Psoas muscle (tissue), 8 donors: ENCODE data around the gene GALNT17. TPM values are rescaled to one million over a fixed set of nuclear protein-coding genes. Genes with fewer than 3 reads are reported as not detected.

ENCODE experiments used
- ATAC-seq, 4 donors: fragments of 200-7000 bp; cut with Tn5 transposase; one replicate each; pipeline ENCODE4 v1.9.1; 2020; ENCODE audit warnings: moderate library complexity in 3 of 4, mild to moderate bottlenecking in 2 of 4
- DNase-seq, 2 donors: peaks; one replicate each; pipeline ENCODE4 v3.0.0-alpha.2; 2020
- H3K27ac ChIP-seq: fragments of 200-600 bp; one replicate; pipeline ENCODE4 v1.8.0; 2022
- H3K27me3 ChIP-seq, 3 donors: fragments of 200-600 bp in 1 of 3; one replicate each; pipeline versions ENCODE4 v1.6.1 to v1.8.0; 2013 to 2022; ENCODE audit warnings: low read length in 2 of 3, mild to moderate bottlenecking in 2 of 3, moderate library complexity in 1 of 3; ENCODE audit not compliant: insufficient read depth in 3 of 3
- H3K36me3 ChIP-seq, 2 donors: fragments of 200-600 bp in 1 of 2; one replicate each; pipeline versions ENCODE4 v1.6.1 to v1.8.0; 2013 to 2022; ENCODE audit warnings: low read depth in 1 of 2, mild to moderate bottlenecking in 1 of 2, moderate library complexity in 1 of 2; ENCODE audit not compliant: insufficient read depth in 1 of 2
- H3K4me1 ChIP-seq: fragments of 200-600 bp; one replicate; pipeline ENCODE4 v1.8.0; 2022
- H3K4me3 ChIP-seq: fragments of 200-600 bp; one replicate; pipeline ENCODE4 v1.8.0; 2022; ENCODE audit warnings: mild to moderate bottlenecking
- H3K9me3 ChIP-seq: fragments of 200-600 bp; one replicate; pipeline ENCODE4 v1.8.0; 2022
- CTCF ChIP-seq: fragments of 200-600 bp; IDR thresholded peaks from one replicate; pipeline ENCODE4 v1.8.0; 2022; ENCODE audit warnings: antibody characterized with exemption
- WGBS, 3 donors: extraction: QIAGEN DNeasy Blood & Tissue Kit; methylation state at CpG; one replicate each; pipeline versions ENCODE4 v1.1.6 to v1.1.7; 2013; 5-methylcytosine and 5-hydroxymethylcytosine counted together
- intact Hi-C, 2 donors: fragments of 100-400 bp; cut with DNase I; formaldehyde crosslinking; loops; one replicate each; pipeline versions ENCODE4 v1.11.0 to v1.14.2; 2022
- long read RNA-seq, 2 donors: library from polyadenylated mRNA; unstranded; transcript quantifications; one replicate each; pipeline ENCODE4 v2.0.0, GENCODE V29; 2021
- polyA plus RNA-seq, 3 donors: library from polyadenylated mRNA; stranded (reverse); fragments of 200-250 nt; gene quantifications; one replicate each; pipeline ENCODE4 v1.2.3, GENCODE V29; 2013
- total RNA-seq, 4 donors: library from RNA; stranded (reverse); fragmentation: NEBNext Ultra II Directional in 2 of 4; extraction: Animal tissue kit (Norgen Biotek cat#: 25700) in 2 of 4; gene quantifications; one replicate each; pipeline versions ENCODE4 v1.2.1 to v1.2.4, GENCODE V29; 2021 to 2023
- donor health status: healthy with polysubstance abuse.
- donor health status: DM: no; HTN: no; CAD: no; lungs with moderate emphysema.
- donor health status: Bipolar disorder and iron deficiency.
- donor health status: healthy.
- donor health status: DM: yes; HTN: yes; CAD: no.
- donor health status: DM: no; HTN: no; CAD: no.
- donor health status: DM: no; HTN: no; CAD: no.
- donor health status: DM: yes; HTN: yes; CAD: no.

The GALNT17 gene
- total RNA-seq (1 to 10 TPM in 3 of 4 donors, under 1 TPM in 1; 0.46 to 3.5 (median 1.9) TPM), polyA plus RNA-seq (under 1 TPM; 0.17 to 0.65 (median 0.28) TPM)
- long read RNA-seq, donor 1, partial matches to known transcripts = 1 of 1 reads
- long read RNA-seq, donor 1, other reads (novel, unspliced or antisense) = 0 of 1 reads
- long read RNA-seq, donor 2 = 0 reads

GRCh38 chr7:71132127-71132376 lies at the start of gene GALNT17:
GALNT17 (plus strand) TSS chr7:71132144.
- Histone ChIP-seq H3K4me3 (peak within 1 kb of the TSS; percentile 68), H3K36me3 (no peaks in the 10 kb centered on the region), H3K9me3 (no peaks in the 10 kb centered on the region), H3K27me3 (peaks cover 0 to 57% (median 0%) of the 10 kb centered on the region in 3 donors), H3K27ac (peak within 1 kb of the TSS; percentile 36), H3K4me1 (peaks cover 3% of the 10 kb centered on the region)
- ATAC-seq (peak in 2 of 4 donors; percentile 21 to 29), DNase-seq (no peak)
- WGBS, 3 donors = 0 to 1% (median 0%) methylated on average over 3 to 34 of the region's 34 CpGs
- intact Hi-C loops = loop anchor here in 1 of 2 donors (10.0 kb wide), 2 partner anchors 103 to 603 kb away; no protein-coding TSS in a partner anchor
- no peak for TF ChIP-seq CTCF

- H3K36me3 ChIP-seq = no peaks in the 10 kb centered on the region
- H3K4me3 ChIP-seq = no peak overlapping the region
- no peak overlapping the region for H3K27ac ChIP-seq
- intact Hi-C loops = no loop called here
- H3K4me1 ChIP-seq = no peaks in the 10 kb centered on the region
- no peaks in the 10 kb centered on the region for H3K27me3 ChIP-seq
- no peak for ATAC-seq
- 66 to 75% (median 69%) methylated on average over 2 of the region's 2 CpGs for WGBS, 3 donors
- no peaks in the 10 kb centered on the region for H3K9me3 ChIP-seq
- no peak for TF ChIP-seq CTCF
- DNase-seq = no peak
Measured at GRCh38 chr7:71095266-71095860, 36.6 kb upstream of the GALNT17 start.

- no peak for DNase-seq
- no peaks in the 10 kb centered on the region for H3K27me3 ChIP-seq
- no peak for TF ChIP-seq CTCF
- H3K4me3 ChIP-seq = no peak overlapping the region
- H3K36me3 ChIP-seq = no peaks in the 10 kb centered on the region
- no peak overlapping the region for H3K27ac ChIP-seq
- intact Hi-C loops = no loop called here
- WGBS, 3 donors = 94 to 96% (median 95%) methylated on average over 1 of the region's 1 CpG
- no peak for ATAC-seq
- no peaks in the 10 kb centered on the region for H3K4me1 ChIP-seq
- peaks cover 5% of the 10 kb centered on the region for H3K9me3 ChIP-seq
Measured at GRCh38 chr7:71096351-71096750, 35.6 kb upstream of the GALNT17 start.

GRCh38 chr7:71106226-71106625 lies 25.7 kb upstream of the GALNT17 start:
- no peak for TF ChIP-seq CTCF
- WGBS, 3 donors = 82 to 85% (median 85%) methylated on average over 4 of the region's 4 CpGs
- no peak overlapping the region for H3K4me3 ChIP-seq
- H3K27ac ChIP-seq = no peak overlapping the region
- peaks cover 6% of the 10 kb centered on the region for H3K9me3 ChIP-seq
- no peaks in the 10 kb centered on the region for H3K4me1 ChIP-seq
- ATAC-seq = no peak
- intact Hi-C loops = no loop called here
- no peaks in the 10 kb centered on the region for H3K36me3 ChIP-seq
- H3K27me3 ChIP-seq = no peaks in the 10 kb centered on the region
- no peak for DNase-seq

DNA sequence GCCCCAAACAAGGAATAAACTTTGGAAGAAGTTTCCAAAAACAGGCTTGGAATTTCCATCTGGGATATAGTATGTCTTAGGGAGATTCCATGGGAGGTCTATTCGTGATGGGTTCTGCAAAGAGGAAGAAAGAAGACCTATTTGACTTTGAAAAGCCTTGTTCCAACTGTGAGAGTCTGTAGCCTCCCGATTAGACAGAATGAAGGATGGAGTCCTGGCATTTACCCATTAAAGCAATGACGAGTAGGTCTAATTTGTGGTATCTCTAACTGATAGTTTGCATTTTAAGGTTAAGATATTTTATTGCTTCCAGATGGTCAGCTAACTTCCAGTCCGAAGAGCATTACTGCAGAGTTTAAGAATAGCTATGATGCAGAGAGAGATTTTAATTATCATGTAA lies 19.5 kb upstream of the GALNT17 start:
- DNase-seq (no peak), ATAC-seq (no peak)
- no peak for TF ChIP-seq CTCF
- Histone ChIP-seq H3K27me3 (peaks cover 0 to 2% (median 0%) of the 10 kb centered on the region in 3 donors), H3K4me1 (no peaks in the 10 kb centered on the region), H3K9me3 (no peaks in the 10 kb centered on the region), H3K36me3 (no peaks in the 10 kb centered on the region), H3K27ac (no peak overlapping the region), H3K4me3 (no peak overlapping the region)
- WGBS, 3 donors = 23 to 44% (median 38%) methylated on average over 4 of the region's 4 CpGs
- intact Hi-C loops = no loop called here
